GM10266 (cell line): ENCODE results near the gene NTNG2.
A peak's percentile ranks its signal among the peaks of the same experiment; 100 is the strongest.
"Not testable (repeated sequence)": the region's sequence is repeated elsewhere in the genome, so short reads cannot be mapped to it uniquely, and the experiment has no call there.

Source experiments
- DNase-seq: peaks from one replicate; pipeline ENCODE4 v3.0.0; 2012; ENCODE audit errors: extremely low spot score
- TF ChIP-seq, protein P1 (sequence below): IDR thresholded peaks from 2 replicates; pipeline ENCODE4 v1.5.1; 2012; ENCODE audit warnings: mild to moderate bottlenecking, low read depth; ENCODE audit not compliant: control insufficient read depth, insufficient read depth; ENCODE audit errors: missing control alignments

NTNG2 gene

DNA sequence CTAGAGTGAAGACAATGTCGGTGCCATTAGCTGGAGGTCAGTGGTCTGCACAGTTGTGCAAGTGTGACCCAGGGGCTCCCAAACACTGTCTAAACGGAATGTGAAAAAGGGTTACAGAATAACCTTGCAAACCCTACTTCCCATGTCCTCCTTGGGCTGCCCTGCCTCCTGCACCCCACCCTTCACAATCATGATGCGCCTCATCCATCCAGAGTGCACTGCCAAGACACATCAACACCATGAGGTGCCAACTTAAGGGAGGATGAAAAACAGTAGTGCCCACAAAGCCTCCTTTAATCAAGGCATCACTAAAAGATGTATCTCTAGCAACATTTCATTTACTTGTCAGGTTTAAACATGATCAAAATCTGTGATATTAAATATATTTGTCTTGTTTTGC is 105.8 kb downstream of the NTNG2 start:
- DNase-seq, result no peak
- TF ChIP-seq, protein P1, sequence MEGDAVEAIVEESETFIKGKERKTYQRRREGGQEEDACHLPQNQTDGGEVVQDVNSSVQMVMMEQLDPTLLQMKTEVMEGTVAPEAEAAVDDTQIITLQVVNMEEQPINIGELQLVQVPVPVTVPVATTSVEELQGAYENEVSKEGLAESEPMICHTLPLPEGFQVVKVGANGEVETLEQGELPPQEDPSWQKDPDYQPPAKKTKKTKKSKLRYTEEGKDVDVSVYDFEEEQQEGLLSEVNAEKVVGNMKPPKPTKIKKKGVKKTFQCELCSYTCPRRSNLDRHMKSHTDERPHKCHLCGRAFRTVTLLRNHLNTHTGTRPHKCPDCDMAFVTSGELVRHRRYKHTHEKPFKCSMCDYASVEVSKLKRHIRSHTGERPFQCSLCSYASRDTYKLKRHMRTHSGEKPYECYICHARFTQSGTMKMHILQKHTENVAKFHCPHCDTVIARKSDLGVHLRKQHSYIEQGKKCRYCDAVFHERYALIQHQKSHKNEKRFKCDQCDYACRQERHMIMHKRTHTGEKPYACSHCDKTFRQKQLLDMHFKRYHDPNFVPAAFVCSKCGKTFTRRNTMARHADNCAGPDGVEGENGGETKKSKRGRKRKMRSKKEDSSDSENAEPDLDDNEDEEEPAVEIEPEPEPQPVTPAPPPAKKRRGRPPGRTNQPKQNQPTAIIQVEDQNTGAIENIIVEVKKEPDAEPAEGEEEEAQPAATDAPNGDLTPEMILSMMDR, result no peak

- TF ChIP-seq, protein P1, result peak; percentile 78
- DNase-seq, result peak; percentile 53
Measured at GRCh38 chr9:132268725-132269352, 107.0 kb downstream of the NTNG2 start.

- DNase-seq, result not testable (repeated sequence)
Measured at GRCh38 chr9:132269704-132270516, 108.1 kb downstream of the NTNG2 start.

DNA sequence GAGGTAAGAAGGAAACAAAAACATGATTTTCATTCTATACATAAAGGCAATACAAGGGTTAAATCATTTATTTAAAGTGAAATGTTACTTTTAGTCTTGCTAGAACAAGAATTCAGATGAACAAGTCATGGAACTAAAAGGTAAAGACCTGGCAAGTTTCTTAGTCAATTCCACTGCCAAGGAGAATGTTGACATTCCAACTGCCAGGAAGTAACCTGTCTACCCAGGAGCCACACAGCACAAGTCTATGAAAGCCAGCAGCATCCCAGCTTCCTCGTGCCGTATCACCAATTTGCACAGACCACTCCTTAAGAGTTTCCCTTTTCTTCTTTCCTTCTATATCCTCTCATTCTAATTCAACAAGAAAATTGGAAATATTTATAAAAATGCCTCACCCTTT is 113.0 kb downstream of the NTNG2 start:
- TF ChIP-seq, protein P1, result no peak
- DNase-seq, result no peak

GRCh38 chr9:132283165-132283564 is 121.3 kb downstream of the NTNG2 start:
- TF ChIP-seq, protein P1, result no peak
- DNase-seq, result no peak

DNA sequence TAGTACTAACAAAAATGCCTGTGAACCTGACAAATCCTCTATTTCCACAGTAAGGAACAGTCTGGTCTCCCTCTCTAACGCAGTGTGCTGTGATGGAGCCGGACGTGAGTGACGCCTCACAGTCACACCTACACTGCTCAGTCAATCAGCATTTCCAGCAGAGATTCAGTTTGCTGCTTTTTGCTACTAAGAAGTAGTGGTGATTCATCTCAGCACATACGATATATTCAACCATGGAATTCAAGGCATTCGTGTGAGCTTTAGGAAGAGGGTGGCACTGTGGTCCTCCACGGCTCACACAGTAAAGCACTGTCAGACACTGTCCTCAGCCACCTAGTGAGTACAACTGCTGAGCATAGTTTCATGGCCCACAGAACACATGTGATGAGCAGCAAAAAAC is 122.0 kb downstream of the NTNG2 start:
- TF ChIP-seq, protein P1, result no peak
- DNase-seq, result no peak

- TF ChIP-seq, protein P1, result no peak
- DNase-seq, result no peak
Measured at GRCh38 chr9:132287256-132287760, 125.5 kb downstream of the NTNG2 start.
